H1 (cell line): Measurements from ENCODE around the gene SPINT2.

ENCODE experiments used
- EP300 ChIP-seq, 2 experiments: IDR thresholded peaks; 1 replicate in 1 of 2; 2 replicates in 1 of 2; pipeline ENCODE4 v1.6.1; 2011 to 2012; ENCODE audit warnings: low read depth in 2 of 2, low read length in 2 of 2, mild to moderate bottlenecking in 2 of 2, borderline replicate concordance in 1 of 2, inconsistent platforms in 1 of 2, moderate library complexity in 1 of 2
- EZH2 ChIP-seq: fragments of 200-600 bp; sonication (generic); IDR thresholded peaks from 2 replicates; pipeline ENCODE4 v1.7.1; 2012; ENCODE audit warnings: low read depth, mild to moderate bottlenecking, moderate library complexity, low read length, inconsistent platforms; ENCODE audit not compliant: severe bottlenecking
- GABPA ChIP-seq: IDR thresholded peaks from 2 replicates; pipeline ENCODE4 v1.6.1; 2011; ENCODE audit warnings: mild to moderate bottlenecking, low read length, moderate library complexity, borderline replicate concordance; ENCODE audit not compliant: insufficient read depth
- HDAC6 ChIP-seq: IDR thresholded peaks from one replicate; pipeline ENCODE4 v1.7.1; 2012; ENCODE audit warnings: low read depth, mild to moderate bottlenecking, inconsistent platforms, low read length, moderate library complexity
- JUN ChIP-seq: IDR thresholded peaks from 2 replicates; pipeline ENCODE4 v1.6.1; 2011; ENCODE audit warnings: low read depth, mild to moderate bottlenecking, improper control_type of control experiment, low read length
- JUND ChIP-seq: IDR thresholded peaks from 2 replicates; pipeline ENCODE4 v1.6.1; 2011; ENCODE audit warnings: mild to moderate bottlenecking, improper control_type of control experiment, low read length
- MAFK ChIP-seq: IDR thresholded peaks from 2 replicates; pipeline ENCODE4 v1.6.1; 2012; ENCODE audit warnings: low read depth, mild to moderate bottlenecking, improper control_type of control experiment, low read length
- POLR2A ChIP-seq, 2 experiments: IDR thresholded peaks; 1 replicate in 1 of 2; 2 replicates in 1 of 2; pipeline ENCODE4 v1.6.1; 2011; ENCODE audit warnings: low read depth in 2 of 2, low read length in 2 of 2, mild to moderate bottlenecking in 2 of 2; ENCODE audit errors: control extremely low read depth in 1 of 2
- SIRT6 ChIP-seq: IDR thresholded peaks from one replicate; pipeline ENCODE4 v1.7.1; 2012; ENCODE audit warnings: low read length, inconsistent platforms
- TF ChIP-seq, protein P1 (sequence below), 3 experiments: IDR thresholded peaks; 1 replicate in 2 of 3; 2 replicates in 1 of 3; pipeline versions ENCODE4 v1.5.1 to v1.6.1; 2011; ENCODE audit warnings: low read length in 3 of 3, mild to moderate bottlenecking in 3 of 3, inconsistent platforms in 2 of 3, low read depth in 1 of 3, moderate library complexity in 1 of 3; ENCODE audit not compliant: insufficient read depth in 1 of 3; ENCODE audit errors: control extremely low read depth in 1 of 3
- TF ChIP-seq, protein P2 (sequence below): IDR thresholded peaks from 2 replicates; pipeline ENCODE4 v1.6.1; 2012; ENCODE audit warnings: inconsistent platforms
- TF ChIP-seq, protein P3 (sequence below): fragments of 300-600 bp; sonication (generic); IDR thresholded peaks from 2 replicates; pipeline ENCODE4 v1.7.1; 2012; ENCODE audit warnings: low read length, moderate library complexity, mild to moderate bottlenecking, inconsistent platforms; ENCODE audit not compliant: insufficient replicate concordance

DNA sequence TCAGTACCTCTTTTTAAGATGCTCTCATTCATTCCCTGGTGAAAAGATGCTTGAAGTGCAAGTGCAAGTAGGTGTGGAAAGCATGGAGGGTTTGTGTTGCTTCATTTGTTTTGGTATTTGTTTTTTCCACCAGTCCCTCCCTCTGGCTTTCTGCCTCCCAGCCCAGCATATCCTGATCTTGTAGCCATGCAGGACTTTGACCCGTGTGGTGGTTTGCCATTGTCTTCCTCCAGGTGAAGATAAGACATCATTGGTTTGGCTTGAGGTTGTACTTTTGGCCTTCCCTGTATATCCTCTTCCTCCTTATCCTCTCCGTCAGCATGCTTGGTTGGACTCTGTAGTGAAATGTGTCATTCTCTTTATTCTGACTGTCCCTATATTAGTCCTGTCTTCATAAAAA is 9.1 kb downstream of the SPINT2 start:
- TF ChIP-seq, protein P1, sequence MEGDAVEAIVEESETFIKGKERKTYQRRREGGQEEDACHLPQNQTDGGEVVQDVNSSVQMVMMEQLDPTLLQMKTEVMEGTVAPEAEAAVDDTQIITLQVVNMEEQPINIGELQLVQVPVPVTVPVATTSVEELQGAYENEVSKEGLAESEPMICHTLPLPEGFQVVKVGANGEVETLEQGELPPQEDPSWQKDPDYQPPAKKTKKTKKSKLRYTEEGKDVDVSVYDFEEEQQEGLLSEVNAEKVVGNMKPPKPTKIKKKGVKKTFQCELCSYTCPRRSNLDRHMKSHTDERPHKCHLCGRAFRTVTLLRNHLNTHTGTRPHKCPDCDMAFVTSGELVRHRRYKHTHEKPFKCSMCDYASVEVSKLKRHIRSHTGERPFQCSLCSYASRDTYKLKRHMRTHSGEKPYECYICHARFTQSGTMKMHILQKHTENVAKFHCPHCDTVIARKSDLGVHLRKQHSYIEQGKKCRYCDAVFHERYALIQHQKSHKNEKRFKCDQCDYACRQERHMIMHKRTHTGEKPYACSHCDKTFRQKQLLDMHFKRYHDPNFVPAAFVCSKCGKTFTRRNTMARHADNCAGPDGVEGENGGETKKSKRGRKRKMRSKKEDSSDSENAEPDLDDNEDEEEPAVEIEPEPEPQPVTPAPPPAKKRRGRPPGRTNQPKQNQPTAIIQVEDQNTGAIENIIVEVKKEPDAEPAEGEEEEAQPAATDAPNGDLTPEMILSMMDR (IDR thresholded peaks at IDR 0.05; ENCODE audit: control extremely low read depth in 1 of 3, insufficient read depth in 1 of 3, low read depth in 1 of 3, low read length in 3 of 3): no peak
- TF ChIP-seq HDAC6: no peak
- no peak for TF ChIP-seq EP300 (IDR thresholded peaks at IDR 0.05; ENCODE audit: borderline replicate concordance in 1 of 2, low read depth in 2 of 2, low read length in 2 of 2)
- TF ChIP-seq, protein P2, sequence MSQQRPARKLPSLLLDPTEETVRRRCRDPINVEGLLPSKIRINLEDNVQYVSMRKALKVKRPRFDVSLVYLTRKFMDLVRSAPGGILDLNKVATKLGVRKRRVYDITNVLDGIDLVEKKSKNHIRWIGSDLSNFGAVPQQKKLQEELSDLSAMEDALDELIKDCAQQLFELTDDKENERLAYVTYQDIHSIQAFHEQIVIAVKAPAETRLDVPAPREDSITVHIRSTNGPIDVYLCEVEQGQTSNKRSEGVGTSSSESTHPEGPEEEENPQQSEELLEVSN: no peak
- no peak for TF ChIP-seq EZH2
- TF ChIP-seq MAFK: no peak
- TF ChIP-seq JUND: no peak
- TF ChIP-seq SIRT6: no peak
- TF ChIP-seq JUN: no peak
- TF ChIP-seq, protein P3, sequence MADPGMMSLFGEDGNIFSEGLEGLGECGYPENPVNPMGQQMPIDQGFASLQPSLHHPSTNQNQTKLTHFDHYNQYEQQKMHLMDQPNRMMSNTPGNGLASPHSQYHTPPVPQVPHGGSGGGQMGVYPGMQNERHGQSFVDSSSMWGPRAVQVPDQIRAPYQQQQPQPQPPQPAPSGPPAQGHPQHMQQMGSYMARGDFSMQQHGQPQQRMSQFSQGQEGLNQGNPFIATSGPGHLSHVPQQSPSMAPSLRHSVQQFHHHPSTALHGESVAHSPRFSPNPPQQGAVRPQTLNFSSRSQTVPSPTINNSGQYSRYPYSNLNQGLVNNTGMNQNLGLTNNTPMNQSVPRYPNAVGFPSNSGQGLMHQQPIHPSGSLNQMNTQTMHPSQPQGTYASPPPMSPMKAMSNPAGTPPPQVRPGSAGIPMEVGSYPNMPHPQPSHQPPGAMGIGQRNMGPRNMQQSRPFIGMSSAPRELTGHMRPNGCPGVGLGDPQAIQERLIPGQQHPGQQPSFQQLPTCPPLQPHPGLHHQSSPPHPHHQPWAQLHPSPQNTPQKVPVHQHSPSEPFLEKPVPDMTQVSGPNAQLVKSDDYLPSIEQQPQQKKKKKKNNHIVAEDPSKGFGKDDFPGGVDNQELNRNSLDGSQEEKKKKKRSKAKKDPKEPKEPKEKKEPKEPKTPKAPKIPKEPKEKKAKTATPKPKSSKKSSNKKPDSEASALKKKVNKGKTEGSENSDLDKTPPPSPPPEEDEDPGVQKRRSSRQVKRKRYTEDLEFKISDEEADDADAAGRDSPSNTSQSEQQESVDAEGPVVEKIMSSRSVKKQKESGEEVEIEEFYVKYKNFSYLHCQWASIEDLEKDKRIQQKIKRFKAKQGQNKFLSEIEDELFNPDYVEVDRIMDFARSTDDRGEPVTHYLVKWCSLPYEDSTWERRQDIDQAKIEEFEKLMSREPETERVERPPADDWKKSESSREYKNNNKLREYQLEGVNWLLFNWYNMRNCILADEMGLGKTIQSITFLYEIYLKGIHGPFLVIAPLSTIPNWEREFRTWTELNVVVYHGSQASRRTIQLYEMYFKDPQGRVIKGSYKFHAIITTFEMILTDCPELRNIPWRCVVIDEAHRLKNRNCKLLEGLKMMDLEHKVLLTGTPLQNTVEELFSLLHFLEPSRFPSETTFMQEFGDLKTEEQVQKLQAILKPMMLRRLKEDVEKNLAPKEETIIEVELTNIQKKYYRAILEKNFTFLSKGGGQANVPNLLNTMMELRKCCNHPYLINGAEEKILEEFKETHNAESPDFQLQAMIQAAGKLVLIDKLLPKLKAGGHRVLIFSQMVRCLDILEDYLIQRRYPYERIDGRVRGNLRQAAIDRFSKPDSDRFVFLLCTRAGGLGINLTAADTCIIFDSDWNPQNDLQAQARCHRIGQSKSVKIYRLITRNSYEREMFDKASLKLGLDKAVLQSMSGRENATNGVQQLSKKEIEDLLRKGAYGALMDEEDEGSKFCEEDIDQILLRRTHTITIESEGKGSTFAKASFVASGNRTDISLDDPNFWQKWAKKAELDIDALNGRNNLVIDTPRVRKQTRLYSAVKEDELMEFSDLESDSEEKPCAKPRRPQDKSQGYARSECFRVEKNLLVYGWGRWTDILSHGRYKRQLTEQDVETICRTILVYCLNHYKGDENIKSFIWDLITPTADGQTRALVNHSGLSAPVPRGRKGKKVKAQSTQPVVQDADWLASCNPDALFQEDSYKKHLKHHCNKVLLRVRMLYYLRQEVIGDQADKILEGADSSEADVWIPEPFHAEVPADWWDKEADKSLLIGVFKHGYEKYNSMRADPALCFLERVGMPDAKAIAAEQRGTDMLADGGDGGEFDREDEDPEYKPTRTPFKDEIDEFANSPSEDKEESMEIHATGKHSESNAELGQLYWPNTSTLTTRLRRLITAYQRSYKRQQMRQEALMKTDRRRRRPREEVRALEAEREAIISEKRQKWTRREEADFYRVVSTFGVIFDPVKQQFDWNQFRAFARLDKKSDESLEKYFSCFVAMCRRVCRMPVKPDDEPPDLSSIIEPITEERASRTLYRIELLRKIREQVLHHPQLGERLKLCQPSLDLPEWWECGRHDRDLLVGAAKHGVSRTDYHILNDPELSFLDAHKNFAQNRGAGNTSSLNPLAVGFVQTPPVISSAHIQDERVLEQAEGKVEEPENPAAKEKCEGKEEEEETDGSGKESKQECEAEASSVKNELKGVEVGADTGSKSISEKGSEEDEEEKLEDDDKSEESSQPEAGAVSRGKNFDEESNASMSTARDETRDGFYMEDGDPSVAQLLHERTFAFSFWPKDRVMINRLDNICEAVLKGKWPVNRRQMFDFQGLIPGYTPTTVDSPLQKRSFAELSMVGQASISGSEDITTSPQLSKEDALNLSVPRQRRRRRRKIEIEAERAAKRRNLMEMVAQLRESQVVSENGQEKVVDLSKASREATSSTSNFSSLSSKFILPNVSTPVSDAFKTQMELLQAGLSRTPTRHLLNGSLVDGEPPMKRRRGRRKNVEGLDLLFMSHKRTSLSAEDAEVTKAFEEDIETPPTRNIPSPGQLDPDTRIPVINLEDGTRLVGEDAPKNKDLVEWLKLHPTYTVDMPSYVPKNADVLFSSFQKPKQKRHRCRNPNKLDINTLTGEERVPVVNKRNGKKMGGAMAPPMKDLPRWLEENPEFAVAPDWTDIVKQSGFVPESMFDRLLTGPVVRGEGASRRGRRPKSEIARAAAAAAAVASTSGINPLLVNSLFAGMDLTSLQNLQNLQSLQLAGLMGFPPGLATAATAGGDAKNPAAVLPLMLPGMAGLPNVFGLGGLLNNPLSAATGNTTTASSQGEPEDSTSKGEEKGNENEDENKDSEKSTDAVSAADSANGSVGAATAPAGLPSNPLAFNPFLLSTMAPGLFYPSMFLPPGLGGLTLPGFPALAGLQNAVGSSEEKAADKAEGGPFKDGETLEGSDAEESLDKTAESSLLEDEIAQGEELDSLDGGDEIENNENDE: no peak
- TF ChIP-seq POLR2A (IDR thresholded peaks at IDR 0.05; ENCODE audit: control extremely low read depth in 1 of 2, low read depth in 2 of 2, low read length in 2 of 2): no peak
- TF ChIP-seq GABPA: no peak
